Measurements from ENCODE around the gene PDZD4.

The PDZD4 gene

DNA sequence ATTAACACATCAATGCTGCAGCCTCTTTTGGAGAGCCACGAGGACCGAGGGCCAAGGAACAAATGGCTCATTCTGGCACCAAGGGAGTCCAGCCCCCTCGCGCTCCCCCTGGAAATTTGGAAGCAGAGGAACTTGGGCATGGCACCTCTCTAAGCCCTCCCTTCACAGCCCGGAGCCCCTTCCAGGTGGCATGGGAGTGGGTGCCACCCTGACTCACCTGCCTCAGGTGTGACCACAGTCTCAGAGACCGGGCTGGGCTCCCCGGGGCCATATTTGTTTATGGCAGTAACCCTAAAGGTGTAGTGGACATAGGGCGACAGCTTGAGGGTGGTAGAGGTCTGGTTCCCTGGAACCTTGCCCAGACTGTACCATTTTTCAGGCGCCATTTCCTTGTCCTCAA is 36.8 kb upstream of the PDZD4 start:
- DNase-seq = no peak

DNA sequence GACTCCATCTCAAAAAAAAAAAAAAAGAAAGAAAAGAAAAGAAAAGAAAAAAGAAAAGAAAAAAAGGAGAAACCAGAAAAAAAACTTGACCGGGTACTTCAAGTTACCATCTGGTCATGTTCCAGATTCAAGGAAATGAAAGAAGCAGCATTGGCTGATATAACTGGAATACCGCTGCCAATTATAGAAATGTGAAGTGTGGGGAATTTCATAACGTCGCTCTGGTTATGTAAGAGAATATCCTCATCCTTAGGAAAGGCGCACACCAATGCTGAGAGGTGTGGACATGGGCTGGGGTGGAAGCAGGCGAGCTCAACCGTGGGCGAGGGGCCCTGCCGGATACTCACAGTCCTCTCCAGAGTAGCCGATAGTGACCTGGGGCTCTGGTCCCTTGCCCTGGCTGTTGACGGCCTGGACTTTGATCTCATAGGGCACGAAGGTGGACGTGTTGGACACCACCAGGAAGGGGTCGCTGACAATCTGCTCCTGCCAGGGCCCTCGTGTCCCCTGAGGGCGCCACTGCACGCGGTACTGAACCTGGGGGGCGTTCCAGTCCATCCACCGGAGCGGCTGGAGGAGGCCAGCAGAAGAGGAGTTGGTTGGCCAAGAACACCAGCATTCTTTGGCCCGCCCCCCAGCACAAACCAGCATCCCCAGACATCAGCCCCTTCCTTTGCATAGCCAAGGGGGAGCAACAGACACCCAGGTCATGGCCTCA is 36.1 kb upstream of the PDZD4 start:
- DNase-seq = no peak

DNA sequence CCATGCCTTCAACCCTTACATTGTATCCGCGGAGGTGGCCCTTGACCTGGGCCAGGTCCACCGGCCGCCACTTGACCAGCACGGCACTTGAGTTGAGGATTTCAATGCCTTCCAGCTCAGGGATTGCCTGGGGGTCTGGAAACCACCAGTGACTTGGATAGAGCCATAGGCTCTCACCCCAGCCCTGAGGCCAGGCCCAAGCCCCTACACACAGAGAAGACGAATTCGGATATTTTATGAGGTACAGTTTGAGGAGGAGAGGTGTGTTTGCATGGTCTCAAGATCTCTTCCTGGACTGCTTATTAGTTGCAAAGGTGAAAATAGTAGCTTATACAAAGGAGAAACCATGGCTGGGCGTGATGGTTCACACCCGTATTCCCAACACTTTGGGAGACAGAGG is 35.3 kb upstream of the PDZD4 start:
- DNase-seq = no peak

DNA sequence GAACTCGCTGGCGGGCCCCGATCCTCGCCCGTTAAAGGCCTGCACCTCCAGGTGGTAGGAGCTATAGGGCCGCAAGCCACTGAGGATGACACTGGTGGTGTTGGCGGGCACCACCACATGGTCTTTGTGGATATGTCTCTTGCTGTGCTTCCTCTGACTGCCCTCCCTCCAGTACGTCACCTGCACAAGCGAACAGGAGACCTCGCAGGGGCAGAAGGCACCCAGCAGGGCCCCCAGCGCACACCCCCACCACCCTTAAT is 34.9 kb upstream of the PDZD4 start:
- no peak for DNase-seq

DNA sequence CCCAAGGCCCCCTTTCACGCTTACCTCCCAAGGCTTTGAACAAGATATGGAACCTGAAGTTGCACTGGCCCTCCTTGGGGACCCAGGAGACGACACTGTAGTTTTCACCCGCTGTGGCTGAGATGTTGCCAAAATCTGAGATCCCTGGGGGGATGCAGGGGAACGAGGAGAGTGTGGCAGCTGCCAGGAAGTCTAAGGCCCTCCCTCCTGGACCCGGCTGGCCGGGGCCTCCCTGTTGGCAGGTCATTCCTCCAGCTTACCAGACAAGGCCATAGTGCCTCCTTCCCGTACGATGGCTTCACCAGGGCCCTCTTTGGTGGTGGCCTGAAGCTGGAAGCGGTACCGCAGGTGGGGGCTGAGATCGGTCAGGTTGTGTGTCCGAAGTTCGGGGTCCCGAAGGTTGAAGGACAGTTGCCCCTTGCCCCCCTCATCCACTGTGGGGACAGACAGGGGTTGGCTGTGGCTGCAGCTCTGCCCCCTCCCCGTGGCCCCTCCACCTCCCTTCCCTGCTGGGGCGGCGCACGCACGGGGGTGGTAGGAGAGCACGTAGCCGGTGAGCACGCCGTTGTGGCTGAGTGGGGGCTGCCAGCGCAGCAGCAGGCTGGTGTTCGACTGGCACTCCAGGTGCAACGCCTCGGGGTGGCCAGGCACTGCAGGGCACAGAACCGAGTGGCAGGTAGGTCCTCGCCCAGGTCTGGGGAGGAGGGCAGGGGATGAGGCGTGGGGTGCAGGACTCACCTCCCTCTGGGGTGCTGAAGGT is 34.4 kb upstream of the PDZD4 start:
- no peak for DNase-seq

DNA sequence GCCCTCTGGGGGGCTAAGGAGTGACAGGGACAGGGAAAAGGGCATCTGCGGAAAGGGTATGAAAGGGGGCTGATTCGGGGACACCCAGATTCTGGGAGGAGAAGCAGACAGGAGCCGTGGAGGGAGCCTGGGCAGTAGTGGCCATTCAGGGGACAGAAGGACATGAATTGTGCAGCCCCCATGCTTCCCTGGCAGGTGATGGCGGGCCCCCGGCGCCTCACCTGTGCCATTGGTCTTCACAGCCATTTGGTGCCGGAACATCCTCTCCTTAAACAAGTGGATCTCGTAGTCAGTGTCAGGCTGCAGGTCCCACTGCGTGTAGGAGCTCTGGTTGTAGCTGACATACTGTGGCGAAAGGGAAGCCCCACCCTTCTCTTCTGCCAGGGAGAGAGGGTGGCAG is 33.8 kb upstream of the PDZD4 start:
- no peak for DNase-seq

DNA sequence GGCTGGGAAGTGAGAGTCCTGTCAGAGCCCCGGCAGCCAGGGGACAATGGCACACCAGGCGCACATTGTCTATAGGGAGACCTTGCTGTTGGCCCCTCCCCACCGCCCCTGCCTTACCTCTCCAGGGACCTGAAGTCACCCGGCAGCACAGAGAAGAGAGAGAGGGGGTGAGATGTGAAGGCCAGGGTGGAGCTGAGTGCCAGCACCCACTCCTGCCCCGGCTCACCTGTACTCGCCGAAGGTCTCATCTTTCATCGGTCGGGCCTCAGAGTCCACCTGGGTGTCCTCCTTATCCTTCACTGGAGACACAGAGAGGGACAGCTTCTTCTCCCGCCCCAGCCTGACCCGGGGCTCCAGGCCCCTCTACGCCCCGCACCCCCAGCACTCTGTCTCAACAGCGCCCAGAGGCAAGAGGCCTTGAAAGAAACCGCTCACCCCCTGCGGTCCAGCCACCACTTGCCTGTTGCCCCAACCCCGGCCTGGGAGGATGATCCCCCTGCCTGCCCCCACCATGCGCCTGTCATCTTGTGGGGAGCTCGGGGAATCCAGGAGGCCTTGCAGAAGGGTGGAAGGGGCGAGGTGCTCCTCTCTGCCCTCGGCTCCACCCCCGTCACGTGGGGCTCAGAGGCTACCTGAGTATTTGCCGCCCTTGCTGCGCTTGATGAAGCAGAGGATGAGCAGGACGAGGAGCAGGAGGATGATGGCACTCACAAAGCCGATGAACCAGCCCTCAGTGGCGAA is 33.1 kb upstream of the PDZD4 start:
- DNase-seq = no peak

DNA sequence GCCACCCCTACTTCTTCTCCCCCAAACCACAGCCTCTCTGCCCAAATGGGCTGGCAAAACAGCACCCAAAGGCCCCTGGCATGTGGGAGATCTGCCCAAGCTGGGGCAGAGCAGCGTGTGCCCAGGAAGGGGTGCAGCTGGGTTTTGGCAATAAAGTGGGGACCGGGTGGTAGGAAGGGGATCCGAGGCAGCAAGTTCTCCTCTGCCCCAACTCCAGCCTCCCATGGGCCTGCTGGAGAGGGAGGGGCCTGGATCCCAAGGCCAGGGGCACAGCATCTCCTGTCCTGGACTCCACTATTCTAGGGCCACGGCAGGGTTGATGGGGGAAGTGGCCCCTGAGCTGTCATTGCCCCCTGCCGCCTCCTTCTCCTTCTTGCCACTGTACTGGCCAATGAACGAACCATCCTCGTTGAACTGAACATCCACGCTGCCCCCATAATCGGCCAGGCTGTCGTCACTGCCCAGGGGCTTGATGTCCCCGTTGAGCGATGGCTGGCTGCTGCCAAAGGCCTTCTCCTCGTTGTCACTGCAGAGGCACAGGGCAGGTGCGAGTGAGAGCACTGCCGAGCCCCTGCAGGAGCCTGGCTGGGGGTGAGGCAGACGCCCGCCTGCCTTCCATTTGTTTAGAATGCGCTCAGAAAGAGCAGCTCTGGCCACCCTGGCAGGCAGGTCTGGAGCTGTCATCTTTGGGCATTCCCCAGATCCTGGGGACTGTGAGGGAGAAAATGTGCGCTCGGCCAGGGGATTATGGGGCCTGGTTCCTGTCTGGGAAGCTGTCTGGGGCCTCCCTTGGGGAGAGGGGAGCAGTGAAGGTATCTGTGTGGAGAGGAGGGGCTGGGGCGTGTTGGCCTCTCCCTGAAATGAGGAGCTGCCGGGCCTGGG is 32.3 kb upstream of the PDZD4 start:
- DNase-seq = no peak

DNA sequence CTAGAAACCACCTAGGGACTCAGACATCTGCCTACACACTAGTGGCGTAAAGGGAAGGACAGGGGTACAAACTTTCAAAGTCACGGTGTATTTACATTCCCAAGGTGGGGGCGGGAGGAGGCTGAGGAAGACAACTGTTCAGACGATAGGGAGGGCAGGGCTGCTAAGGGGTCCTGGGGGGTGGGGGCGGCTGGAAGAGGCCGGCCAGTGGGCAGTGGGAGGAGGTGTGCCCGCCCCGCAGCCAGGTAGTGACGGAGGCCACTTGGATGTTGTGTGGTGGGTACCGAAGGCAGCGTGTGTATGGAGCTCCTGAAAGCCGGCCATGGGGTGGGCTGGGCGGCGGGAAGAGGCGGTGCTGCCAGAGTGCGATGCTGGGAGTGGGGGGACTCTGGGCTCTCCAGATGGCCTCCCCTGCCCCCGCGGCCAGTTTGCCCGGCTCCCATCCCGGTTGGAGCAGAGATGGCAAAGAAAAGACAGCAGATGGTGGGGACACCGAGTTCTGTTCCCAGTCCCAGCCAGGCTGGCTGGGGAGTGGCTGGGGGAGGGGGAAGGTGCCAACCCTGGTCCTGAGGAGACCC is 31.5 kb upstream of the PDZD4 start:
- DNase-seq = no peak

DNA sequence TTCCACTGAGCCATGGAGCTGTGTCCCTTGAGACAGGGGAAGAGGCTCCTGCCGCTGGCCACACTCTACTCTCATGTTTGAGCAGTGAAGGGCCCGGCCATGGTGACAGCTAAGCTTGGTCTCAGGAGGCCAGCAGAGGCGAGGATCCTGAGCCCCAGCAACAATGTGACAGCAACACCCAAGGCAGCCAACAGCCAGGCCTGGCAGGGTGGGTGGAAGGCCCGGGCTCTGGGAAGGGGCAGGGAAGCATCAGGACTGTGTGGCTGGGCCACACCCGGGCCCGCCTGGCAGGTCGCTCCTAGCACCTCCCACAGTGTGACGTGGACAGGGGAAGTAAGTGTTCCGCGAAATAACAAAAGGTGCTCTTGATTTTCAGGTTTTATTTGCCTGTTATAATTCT is 30.8 kb upstream of the PDZD4 start:
- DNase-seq = no peak

DNA sequence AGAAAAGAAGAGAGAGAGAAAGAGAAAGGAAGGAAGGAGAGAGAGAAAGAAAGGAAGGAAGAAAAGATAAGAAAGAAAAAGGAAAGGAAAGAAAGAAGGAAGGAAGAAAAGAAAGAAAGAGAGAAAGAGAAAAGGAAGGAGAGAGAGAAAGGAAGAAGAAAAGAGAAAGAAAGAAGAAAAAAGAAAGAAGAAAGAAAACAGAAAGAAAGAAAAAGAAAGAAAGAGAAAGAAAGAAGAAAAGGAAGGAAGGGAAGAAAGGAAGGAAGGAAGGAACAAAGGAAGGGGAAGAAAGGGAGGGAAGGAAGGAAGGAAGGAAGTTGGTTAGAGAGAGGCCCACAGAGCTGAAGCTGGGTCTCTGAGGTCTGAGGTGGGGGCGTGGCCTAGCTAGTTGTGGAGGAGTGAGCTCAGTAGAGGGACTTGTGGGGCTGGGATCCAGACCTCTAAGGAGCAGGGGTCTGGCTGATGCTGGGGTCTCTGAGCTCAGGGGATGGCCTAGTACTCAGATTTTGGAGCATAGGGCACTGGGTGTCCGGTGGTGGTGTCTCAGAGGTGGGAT is 27.1 kb upstream of the PDZD4 start:
- DNase-seq = no peak

DNA sequence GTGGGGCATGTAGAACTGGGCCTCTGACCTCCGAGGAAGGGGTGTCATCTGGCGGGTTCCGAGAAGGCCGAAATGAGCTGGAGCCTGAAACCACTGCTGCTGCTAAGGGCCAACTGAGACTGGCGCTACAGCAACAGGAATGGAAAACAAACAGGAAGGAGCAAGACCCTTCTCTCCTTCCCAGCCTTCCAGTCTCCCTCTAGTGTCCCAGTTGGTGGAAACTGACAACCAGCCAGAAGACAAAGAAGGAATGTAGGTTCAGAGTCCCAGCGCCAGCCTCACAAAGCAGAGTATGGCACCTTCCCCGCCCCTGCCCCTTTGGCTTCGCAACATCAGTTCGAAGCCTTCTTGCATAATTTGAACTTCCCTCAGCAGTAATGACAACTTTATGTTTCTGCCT is 24.4 kb upstream of the PDZD4 start:
- no peak for DNase-seq

DNA sequence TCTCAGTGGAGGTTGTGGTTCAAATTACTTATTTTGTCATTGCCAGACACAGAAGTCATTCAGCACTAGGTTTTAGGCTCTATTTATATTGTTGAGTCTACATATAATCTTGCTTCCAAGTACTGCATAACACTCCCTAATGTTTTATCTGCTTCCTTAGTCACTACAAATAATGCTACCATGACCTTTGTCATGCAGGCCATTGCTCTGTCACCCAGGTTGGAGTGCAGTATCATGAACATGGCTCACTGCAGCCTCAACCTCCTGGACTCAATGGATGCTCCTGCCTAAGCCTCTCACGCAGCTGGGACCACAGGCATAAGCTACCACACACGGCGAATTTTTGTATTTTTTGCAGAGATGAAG is 23.5 kb upstream of the PDZD4 start:
- DNase-seq = no peak

DNA sequence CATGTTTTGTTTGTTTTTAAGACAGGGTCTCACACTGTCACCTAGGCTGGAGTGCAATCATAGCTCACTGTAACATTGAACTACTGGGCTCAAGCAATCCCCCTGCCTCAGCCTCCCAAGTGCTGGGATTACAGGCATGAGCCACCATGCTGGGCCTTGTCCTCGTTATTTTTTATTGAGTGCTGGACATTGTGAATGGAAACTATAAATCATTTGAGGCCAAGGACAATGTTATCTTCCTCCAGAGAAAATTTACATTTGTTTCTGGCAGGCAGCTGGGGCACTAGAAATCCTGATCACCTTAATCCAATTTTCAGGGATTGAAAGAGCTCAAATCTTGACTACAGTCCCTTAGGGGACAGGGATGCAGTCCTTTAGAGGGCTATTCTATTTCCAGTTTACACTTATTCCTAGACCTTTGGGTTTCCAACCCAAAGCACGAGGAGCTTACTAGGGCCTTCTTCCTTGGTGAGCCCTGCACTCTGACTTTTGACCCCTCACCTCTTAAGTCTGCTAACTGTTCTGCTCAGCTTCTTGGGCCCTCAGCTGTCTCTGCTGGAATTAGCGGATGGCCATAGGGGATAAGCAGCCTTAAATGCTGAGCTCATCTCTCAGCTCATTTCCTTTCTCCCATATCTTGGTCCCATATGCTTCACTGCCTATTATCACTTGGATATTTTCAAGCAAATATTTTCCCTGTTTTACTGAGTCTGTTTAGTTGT is 23.0 kb upstream of the PDZD4 start:
- DNase-seq = no peak

DNA sequence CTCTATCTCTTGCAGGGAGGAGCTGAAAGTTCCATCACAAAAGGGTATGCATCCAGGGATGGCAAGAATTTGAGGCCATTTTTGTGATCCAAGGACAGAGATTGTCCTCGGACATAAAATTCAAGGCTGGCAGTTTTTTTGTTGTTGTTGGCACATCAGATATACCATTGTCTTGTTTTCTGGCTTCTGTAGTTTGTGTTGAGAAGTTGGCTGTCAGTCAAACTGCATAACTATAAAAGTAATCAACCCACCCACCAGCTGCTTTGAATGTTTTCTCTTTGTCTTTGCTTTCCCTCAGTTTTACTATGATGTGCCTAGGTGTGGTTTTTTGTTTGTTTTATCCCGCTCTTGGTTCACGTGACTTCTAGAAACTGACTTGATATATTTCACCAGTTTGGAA is 21.6 kb upstream of the PDZD4 start:
- no peak for DNase-seq

DNA sequence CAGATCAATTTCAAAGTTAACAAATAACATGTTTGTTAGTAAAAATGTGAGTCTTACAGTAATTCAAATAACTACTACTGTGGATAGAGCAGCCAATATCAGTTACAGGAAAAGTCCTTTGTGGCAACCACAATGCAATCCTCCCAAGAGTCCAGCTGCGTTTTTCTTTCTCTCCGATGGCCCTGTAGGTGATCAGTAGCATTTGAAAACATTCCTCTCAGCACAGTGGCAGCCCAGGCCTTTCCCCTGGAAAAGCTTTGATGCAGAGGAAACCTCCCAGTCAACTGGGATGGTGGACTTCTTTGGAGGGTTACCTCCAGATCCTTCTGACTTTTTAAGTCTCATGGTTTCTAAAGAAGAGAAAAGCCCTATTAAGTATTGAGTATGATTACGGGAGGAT is 18.0 kb upstream of the PDZD4 start:
- DNase-seq = no peak

DNA sequence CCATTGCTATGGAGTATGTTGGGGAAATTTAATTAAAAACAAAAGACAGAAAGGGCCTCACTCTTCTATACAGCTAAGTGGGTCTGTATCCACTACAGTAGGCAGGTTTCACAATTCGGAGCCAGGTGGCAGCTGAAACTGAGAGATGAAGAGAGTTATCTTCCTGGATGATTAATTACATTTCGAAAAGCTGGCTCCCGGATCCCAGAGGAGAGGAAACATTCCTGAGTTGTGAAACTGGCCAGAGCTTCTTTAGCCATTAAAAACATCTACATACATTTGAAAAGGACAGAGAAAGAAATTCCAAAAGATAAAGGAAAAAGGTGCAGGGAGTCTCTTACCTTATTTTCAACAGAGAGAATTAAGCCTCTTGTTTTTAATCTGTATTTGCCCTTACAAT is 15.5 kb upstream of the PDZD4 start:
- no peak for DNase-seq

DNA sequence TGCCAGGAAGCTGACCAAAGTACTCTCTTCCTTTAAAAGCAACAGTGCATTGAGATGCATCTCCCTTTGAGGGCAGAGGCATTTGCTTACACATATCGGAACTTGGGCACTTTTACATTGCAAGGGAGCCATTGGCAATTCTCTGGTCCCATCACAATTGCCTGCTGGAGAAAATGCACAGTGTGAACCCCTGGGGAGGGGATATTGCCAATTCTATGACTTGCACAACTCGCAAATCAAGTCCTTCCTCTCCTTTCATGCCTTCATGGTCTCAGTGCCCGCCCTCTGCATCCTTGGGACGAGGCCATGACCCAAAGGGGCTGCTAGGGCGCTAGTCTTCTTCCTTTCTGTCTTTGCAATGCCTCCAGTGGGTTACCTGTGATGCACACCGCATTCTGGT is 14.9 kb upstream of the PDZD4 start:
- DNase-seq = no peak

DNA sequence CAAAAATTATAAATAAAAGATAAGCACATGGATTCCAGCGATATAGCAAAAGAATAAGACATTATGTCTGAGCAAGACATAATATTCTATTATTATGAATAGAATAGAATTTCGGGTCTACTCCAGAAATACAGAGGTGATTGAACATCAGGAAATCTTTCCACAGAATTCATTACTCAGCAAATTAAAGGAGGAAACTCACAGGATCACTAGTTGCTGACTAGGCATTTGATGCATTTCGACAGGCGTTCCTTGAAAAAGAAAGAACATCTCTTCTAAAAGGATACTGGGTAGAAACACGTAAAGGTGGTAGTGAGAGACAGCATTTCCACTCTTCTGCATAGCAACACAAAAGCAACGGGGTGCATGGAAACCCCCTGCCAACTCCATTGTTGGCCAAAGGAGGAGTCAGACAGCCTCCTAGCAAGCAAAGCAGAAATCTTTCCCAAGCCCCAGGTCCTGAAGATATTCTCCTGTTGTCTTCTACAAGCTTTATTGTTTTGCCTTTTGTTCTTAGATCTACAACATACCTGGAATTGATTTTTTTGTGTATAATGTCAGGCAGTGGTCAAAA is 14.3 kb upstream of the PDZD4 start:
- no peak for DNase-seq

DNA sequence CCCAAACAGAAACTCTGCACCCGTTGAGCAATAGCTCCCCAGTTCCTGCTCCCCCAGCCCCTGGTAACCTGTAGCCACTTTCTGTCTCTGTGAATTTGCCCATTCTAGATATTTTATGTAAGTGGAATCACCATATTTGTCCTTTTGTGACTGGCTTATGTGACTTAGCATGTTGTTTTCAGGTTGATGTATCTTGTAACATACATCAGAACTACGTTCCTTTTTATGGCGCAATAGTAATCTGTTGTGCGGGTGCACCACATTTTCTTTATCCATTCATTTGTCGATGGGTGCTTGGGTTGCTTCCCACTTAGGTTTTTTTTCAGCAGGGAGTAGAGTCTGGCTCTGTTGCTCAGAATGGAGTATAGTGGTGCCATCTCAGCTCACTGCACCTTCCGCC is 6.6 kb upstream of the PDZD4 start:
- DNase-seq = no peak

DNA sequence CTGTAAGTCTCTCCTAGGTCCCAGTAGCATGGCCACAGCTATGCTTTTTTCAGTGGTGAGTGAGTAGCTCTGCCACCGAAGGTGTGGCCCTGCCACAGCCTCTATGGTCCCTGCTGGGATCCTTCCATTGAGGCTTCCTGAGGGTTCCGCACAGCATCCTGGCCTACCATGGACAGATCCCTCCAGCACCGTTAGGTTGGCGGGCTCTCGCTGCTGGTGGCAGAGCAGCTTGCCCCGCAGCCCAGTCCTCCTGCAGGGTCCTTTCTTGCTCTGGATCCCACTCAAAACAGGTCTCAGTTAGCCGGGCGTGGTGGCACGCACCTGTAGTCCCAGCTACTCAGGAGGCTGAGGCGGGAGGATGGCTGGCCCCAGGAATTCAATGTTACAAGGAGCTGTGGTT is 2.4 kb upstream of the PDZD4 start:
- no peak for DNase-seq
